Panc1 (cell line): ENCODE results near the gene FGD4.

Experiments
- POLR2AphosphoS5 ChIP-seq: IDR thresholded peaks from 2 replicates; pipeline ENCODE4 v1.6.1; 2012; ENCODE audit warnings: mild to moderate bottlenecking, low read depth, low read length, moderate library complexity
- SIN3A ChIP-seq: IDR thresholded peaks from 2 replicates; pipeline ENCODE4 v1.6.1; 2012; ENCODE audit warnings: low read depth, mild to moderate bottlenecking, low read length, moderate library complexity, borderline replicate concordance; ENCODE audit not compliant: insufficient read depth
- TF ChIP-seq, protein P1 (sequence below): fragments of 450-650 bp; IDR thresholded peaks from 2 replicates; pipeline ENCODE4 v1.5.1; 2017; ENCODE audit warnings: mild to moderate bottlenecking
- TF ChIP-seq, protein P2 (sequence below), 2 experiments: IDR thresholded peaks; 2 replicates each; pipeline ENCODE4 v1.6.1; 2011 to 2012; ENCODE audit warnings: low read depth in 2 of 2, control low read depth in 1 of 2, low read length in 1 of 2, mild to moderate bottlenecking in 1 of 2, moderate library complexity in 1 of 2; ENCODE audit not compliant: insufficient read depth in 1 of 2

DNA sequence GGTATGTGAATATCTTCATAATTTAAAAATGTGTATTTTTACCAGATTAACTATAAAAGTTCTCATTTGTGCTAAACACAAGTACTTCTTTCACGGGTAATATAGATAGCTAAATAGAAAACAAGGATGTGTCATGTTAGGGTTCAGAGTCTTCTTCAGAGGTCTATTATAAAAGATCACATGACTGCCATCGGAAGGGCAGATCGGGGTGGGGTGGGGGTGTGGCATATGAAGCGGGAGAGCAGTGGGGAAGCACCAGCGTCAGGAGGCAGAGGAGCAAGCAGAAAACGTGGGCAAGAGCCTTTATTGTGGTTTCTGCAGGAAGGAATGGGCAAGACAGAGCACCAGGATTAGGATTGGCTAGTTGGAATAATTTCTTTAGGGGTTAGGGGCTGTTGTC lies 216.1 kb downstream of the FGD4 start:
- TF ChIP-seq, protein P1, sequence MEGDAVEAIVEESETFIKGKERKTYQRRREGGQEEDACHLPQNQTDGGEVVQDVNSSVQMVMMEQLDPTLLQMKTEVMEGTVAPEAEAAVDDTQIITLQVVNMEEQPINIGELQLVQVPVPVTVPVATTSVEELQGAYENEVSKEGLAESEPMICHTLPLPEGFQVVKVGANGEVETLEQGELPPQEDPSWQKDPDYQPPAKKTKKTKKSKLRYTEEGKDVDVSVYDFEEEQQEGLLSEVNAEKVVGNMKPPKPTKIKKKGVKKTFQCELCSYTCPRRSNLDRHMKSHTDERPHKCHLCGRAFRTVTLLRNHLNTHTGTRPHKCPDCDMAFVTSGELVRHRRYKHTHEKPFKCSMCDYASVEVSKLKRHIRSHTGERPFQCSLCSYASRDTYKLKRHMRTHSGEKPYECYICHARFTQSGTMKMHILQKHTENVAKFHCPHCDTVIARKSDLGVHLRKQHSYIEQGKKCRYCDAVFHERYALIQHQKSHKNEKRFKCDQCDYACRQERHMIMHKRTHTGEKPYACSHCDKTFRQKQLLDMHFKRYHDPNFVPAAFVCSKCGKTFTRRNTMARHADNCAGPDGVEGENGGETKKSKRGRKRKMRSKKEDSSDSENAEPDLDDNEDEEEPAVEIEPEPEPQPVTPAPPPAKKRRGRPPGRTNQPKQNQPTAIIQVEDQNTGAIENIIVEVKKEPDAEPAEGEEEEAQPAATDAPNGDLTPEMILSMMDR, result no peak
- TF ChIP-seq, protein P2, sequence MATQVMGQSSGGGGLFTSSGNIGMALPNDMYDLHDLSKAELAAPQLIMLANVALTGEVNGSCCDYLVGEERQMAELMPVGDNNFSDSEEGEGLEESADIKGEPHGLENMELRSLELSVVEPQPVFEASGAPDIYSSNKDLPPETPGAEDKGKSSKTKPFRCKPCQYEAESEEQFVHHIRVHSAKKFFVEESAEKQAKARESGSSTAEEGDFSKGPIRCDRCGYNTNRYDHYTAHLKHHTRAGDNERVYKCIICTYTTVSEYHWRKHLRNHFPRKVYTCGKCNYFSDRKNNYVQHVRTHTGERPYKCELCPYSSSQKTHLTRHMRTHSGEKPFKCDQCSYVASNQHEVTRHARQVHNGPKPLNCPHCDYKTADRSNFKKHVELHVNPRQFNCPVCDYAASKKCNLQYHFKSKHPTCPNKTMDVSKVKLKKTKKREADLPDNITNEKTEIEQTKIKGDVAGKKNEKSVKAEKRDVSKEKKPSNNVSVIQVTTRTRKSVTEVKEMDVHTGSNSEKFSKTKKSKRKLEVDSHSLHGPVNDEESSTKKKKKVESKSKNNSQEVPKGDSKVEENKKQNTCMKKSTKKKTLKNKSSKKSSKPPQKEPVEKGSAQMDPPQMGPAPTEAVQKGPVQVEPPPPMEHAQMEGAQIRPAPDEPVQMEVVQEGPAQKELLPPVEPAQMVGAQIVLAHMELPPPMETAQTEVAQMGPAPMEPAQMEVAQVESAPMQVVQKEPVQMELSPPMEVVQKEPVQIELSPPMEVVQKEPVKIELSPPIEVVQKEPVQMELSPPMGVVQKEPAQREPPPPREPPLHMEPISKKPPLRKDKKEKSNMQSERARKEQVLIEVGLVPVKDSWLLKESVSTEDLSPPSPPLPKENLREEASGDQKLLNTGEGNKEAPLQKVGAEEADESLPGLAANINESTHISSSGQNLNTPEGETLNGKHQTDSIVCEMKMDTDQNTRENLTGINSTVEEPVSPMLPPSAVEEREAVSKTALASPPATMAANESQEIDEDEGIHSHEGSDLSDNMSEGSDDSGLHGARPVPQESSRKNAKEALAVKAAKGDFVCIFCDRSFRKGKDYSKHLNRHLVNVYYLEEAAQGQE (IDR thresholded peaks at IDR 0.05; ENCODE audit: insufficient read depth in 1 of 2, low read depth in 2 of 2, low read length in 1 of 2), result no peak
- TF ChIP-seq SIN3A (no peak), POLR2AphosphoS5 (no peak)
